GM12878 (cell line): ENCODE measurements around the gene HRH3.

Experiments used
- FOXM1 ChIP-seq: IDR thresholded peaks from 2 replicates; pipeline ENCODE4 v1.6.1; 2012; ENCODE audit warnings: low read depth, mild to moderate bottlenecking, inconsistent platforms, low read length, moderate library complexity
- MXI1 ChIP-seq: fragments of 150-350 bp; IDR thresholded peaks from 2 replicates; pipeline ENCODE4 v1.6.1; 2011; ENCODE audit warnings: low read depth, mild to moderate bottlenecking, inconsistent platforms, low read length, improper control_type of control experiment
- NFYA ChIP-seq: IDR thresholded peaks from 2 replicates; pipeline ENCODE4 v1.6.1; 2011; ENCODE audit warnings: low read depth, mild to moderate bottlenecking, low read length, improper control_type of control experiment, borderline replicate concordance
- SMC3 ChIP-seq: IDR thresholded peaks from 2 replicates; pipeline ENCODE4 v1.6.1; 2011; ENCODE audit warnings: low read length, improper control_type of control experiment, borderline replicate concordance
- SUZ12 ChIP-seq: fragments of 200-600 bp; sonication (generic); IDR thresholded peaks from one replicate; pipeline ENCODE4 v1.6.1; 2018; ENCODE audit warnings: antibody characterized with exemption, mild to moderate bottlenecking; ENCODE audit not compliant: unreplicated experiment
- TF ChIP-seq, protein P1 (sequence below), 3 experiments: IDR thresholded peaks in 2 of 3; conservative IDR thresholded peaks in 1 of 3; 2 replicates each; pipeline ENCODE4 v1.5.1; 2011; ENCODE audit warnings: low read depth in 3 of 3, low read length in 3 of 3, mild to moderate bottlenecking in 3 of 3, control low read depth in 2 of 3, moderate library complexity in 2 of 3, inconsistent platforms in 1 of 3, mixed read lengths in 1 of 3; ENCODE audit not compliant: control insufficient read depth in 2 of 3, insufficient read depth in 1 of 3; ENCODE audit errors: extremely low read depth in 1 of 3
- TF ChIP-seq, protein P2 (sequence below): fragments of 450-650 bp; IDR thresholded peaks from 2 replicates; pipeline ENCODE4 v1.6.1; 2017; ENCODE audit warnings: mild to moderate bottlenecking, moderate library complexity

DNA sequence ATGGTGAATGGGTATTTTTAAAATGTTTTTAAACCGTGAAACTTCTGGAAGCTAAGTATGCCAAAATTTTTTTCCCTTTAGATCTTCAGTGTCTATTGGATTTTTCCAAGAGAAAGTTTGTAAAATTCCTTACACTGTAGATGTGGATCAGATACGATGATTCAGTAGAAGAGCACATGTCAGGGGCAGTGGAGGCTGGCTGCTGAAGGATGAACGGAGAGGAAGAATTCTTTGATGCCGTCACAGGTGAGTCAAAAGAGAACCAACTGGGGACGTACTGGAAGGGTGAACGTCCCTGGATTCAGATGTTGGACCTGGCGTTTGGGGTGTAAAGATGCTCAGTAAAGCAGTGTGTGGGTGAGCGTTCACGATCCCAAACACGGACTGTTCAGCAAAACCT lies 35.9 kb upstream of the HRH3 start:
- TF ChIP-seq, protein P1, sequence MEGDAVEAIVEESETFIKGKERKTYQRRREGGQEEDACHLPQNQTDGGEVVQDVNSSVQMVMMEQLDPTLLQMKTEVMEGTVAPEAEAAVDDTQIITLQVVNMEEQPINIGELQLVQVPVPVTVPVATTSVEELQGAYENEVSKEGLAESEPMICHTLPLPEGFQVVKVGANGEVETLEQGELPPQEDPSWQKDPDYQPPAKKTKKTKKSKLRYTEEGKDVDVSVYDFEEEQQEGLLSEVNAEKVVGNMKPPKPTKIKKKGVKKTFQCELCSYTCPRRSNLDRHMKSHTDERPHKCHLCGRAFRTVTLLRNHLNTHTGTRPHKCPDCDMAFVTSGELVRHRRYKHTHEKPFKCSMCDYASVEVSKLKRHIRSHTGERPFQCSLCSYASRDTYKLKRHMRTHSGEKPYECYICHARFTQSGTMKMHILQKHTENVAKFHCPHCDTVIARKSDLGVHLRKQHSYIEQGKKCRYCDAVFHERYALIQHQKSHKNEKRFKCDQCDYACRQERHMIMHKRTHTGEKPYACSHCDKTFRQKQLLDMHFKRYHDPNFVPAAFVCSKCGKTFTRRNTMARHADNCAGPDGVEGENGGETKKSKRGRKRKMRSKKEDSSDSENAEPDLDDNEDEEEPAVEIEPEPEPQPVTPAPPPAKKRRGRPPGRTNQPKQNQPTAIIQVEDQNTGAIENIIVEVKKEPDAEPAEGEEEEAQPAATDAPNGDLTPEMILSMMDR (IDR thresholded peaks at IDR 0.05 in 2 of 3, conservative IDR thresholded peaks at IDR 0.05 in 1 of 3; ENCODE audit: control insufficient read depth in 2 of 3, extremely low read depth in 1 of 3, insufficient read depth in 1 of 3, low read depth in 3 of 3, low read length in 3 of 3): no peak
- TF ChIP-seq, protein P2, sequence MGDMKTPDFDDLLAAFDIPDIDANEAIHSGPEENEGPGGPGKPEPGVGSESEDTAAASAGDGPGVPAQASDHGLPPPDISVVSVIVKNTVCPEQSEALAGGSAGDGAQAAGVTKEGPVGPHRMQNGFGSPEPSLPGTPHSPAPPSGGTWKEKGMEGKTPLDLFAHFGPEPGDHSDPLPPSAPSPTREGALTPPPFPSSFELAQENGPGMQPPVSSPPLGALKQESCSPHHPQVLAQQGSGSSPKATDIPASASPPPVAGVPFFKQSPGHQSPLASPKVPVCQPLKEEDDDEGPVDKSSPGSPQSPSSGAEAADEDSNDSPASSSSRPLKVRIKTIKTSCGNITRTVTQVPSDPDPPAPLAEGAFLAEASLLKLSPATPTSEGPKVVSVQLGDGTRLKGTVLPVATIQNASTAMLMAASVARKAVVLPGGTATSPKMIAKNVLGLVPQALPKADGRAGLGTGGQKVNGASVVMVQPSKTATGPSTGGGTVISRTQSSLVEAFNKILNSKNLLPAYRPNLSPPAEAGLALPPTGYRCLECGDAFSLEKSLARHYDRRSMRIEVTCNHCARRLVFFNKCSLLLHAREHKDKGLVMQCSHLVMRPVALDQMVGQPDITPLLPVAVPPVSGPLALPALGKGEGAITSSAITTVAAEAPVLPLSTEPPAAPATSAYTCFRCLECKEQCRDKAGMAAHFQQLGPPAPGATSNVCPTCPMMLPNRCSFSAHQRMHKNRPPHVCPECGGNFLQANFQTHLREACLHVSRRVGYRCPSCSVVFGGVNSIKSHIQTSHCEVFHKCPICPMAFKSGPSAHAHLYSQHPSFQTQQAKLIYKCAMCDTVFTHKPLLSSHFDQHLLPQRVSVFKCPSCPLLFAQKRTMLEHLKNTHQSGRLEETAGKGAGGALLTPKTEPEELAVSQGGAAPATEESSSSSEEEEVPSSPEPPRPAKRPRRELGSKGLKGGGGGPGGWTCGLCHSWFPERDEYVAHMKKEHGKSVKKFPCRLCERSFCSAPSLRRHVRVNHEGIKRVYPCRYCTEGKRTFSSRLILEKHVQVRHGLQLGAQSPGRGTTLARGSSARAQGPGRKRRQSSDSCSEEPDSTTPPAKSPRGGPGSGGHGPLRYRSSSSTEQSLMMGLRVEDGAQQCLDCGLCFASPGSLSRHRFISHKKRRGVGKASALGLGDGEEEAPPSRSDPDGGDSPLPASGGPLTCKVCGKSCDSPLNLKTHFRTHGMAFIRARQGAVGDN: no peak
- TF ChIP-seq SMC3: no peak
- TF ChIP-seq FOXM1: no peak
- no peak for TF ChIP-seq MXI1
- no peak for TF ChIP-seq NFYA
- TF ChIP-seq SUZ12: no peak
